Heart right ventricle (tissue), 16 donors: ENCODE results near the gene THSD7A. TPM values are rescaled to one million over a fixed set of nuclear protein-coding genes. Genes with fewer than 3 reads are reported as not detected.

Source experiments
- ATAC-seq, 8 donors: fragments of 200-7000 bp; cut with Tn5 transposase; one replicate each; pipeline ENCODE4 v1.9.1; 2020; ENCODE audit warnings: mild to moderate bottlenecking in 8 of 8, moderate library complexity in 8 of 8, moderate number of reproducible peaks in 1 of 8
- DNase-seq, 2 donors: peaks; one replicate each; pipeline ENCODE4 v3.0.0-alpha.2; 2020
- H3K27ac ChIP-seq, 10 donors: fragments of 200-600 bp; sonication (generic) in 2 of 10; one replicate each; pipeline versions ENCODE4 v1.5.0 to v1.8.0; 2020 to 2022; ENCODE audit warnings: mild to moderate bottlenecking in 3 of 10
- H3K27me3 ChIP-seq, 7 donors: fragments of 200-600 bp; one replicate each; pipeline ENCODE4 v1.8.0; 2021 to 2022; ENCODE audit warnings: mild to moderate bottlenecking in 2 of 7
- H3K36me3 ChIP-seq, 9 donors: fragments of 200-600 bp; sonication (generic) in 1 of 9; one replicate each; pipeline versions ENCODE4 v1.5.0 to v1.8.0; 2020 to 2022; ENCODE audit warnings: mild to moderate bottlenecking in 2 of 9
- H3K4me1 ChIP-seq, 9 donors: fragments of 200-600 bp; sonication (generic) in 1 of 9; one replicate each; pipeline versions ENCODE4 v1.5.0 to v1.8.0; 2020 to 2022; ENCODE audit warnings: mild to moderate bottlenecking in 4 of 9
- H3K4me3 ChIP-seq, 10 donors: fragments of 200-600 bp; sonication (generic) in 2 of 10; one replicate each; pipeline versions ENCODE4 v1.5.0 to v1.8.0; 2020 to 2022; ENCODE audit warnings: mild to moderate bottlenecking in 7 of 10, moderate library complexity in 2 of 10
- H3K9me3 ChIP-seq, 11 donors: fragments of 200-600 bp in 10 of 11; sonication (generic) in 2 of 11; one replicate each; pipeline versions ENCODE4 v1.5.0 to v1.8.0; 2013 to 2022; ENCODE audit warnings: mild to moderate bottlenecking in 2 of 11, control low read depth in 1 of 11, moderate library complexity in 1 of 11
- CTCF ChIP-seq, 9 donors: fragments of 200-600 bp; sonication (generic) in 2 of 9; IDR thresholded peaks; one replicate each; pipeline versions ENCODE4 v1.5.0 to v1.8.0; 2021 to 2022; ENCODE audit warnings: antibody characterized with exemption in 9 of 9, mild to moderate bottlenecking in 5 of 9, moderate library complexity in 1 of 9
- WGBS, 2 donors: extraction: QIAGEN DNeasy Blood & Tissue Kit; methylation state at CpG; one replicate each; pipeline ENCODE4 v1.1.7; 2013; ENCODE audit warnings: inconsistent platforms in 1 of 2; 5-methylcytosine and 5-hydroxymethylcytosine counted together
- intact Hi-C, 10 donors: fragments of 100-400 bp; cut with DNase I; formaldehyde crosslinking; loops; one replicate each; pipeline versions ENCODE4 v1.11.1 to v1.14.2; 2022
- polyA plus RNA-seq, 2 donors: library from polyadenylated mRNA; stranded (reverse); fragments of 200-250 nt; gene quantifications; one replicate each; pipeline ENCODE4 v1.2.3, GENCODE V29; 2013
- total RNA-seq, 10 donors: library from RNA; stranded (reverse); fragmentation: NEBNext Ultra II Directional in 3 of 10; extraction: Animal tissue kit (Norgen Biotek cat#: 25700) in 3 of 10; gene quantifications; one replicate each; pipeline versions ENCODE4 v1.2.1 to v1.2.4, GENCODE V29; 2021 to 2023
- donor health status: Arrhythmogenic right ventricular cardiomyopathy.
- donor health status: ischemic (EF 13 %, LVEDD 7.1; RV severe dilation, severe dysfunction).
- donor health status: healthy with polysubstance abuse.
- donor health status: DM: no; HTN: yes; CAD: no.
- donor health status: DM: no; HTN: no; CAD: no.
- donor health status: ischemic (EF 25% LVEDD 6.9; RV normal size, moderate dysfunction).
- donor health status: ischemic (EF 25% LVEDD 5.7; RV mildly dilated, moderate dysfunction).
- donor health status: healthy.
- donor health status: DM: yes; HTN: yes; CAD: no.
- donor health status: Ischemic cardiomyopathy.
- donor health status: ischemic (EF 35%, LVEDD 5.7; RV mildly dilated, moderate dysfunction).
- donor health status: nonischemic (EF 11% LVEDD 7.7; RV severe dilation, severe dysfunction).
- donor health status: DM: yes; HTN: yes; CAD: no.
- donor health status: PGD.
- donor health status: ischemic (EF 29% LVEDD 5.4; RV normal size, mild dysfunction).
- donor health status: nonischemic (EF 23%, LVEDD 6.1; RV moderate dilation, normal function).

THSD7A gene
- total and polyA plus RNA-seq, 12 donors: 0.22 to 3.4 (median 1.2) TPM

DNA sequence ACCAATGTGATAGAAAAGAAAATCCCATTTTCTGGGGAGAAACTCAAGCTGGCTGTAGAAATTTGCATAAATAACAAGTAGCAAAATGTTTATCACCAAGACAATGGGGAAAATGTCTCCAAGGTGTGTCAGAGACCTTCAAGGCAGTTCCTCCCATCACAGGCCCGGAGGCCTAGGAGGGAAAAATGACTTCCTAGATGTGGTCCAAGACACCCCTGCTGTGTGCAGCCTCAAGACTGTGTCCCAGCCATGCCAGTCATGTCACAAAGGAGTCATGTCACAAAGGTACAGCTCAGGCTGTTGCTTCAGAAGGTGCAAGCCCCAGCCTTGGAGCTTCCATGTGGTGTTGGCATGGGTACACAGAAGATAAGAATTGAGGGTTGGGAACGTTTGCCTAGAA lies 33.7 kb upstream of the THSD7A start:
- no peak for TF ChIP-seq CTCF (IDR thresholded peaks at IDR 0.05)
- Histone ChIP-seq H3K4me3 (no peak overlapping the region), H3K36me3 (no peaks in the 10 kb centered on the region), H3K9me3 (peaks cover 0 to 38% (median 8%) of the 10 kb centered on the region in 11 donors), H3K27me3 (no peaks in the 10 kb centered on the region), H3K4me1 (no peaks in the 10 kb centered on the region), H3K27ac (no peak overlapping the region)
- DNase-seq: no peak
- no peak for ATAC-seq
- intact Hi-C loops: no loop called here
- 75 to 89% methylated on average over 2 of the region's 2 CpGs for WGBS, 2 donors

DNA sequence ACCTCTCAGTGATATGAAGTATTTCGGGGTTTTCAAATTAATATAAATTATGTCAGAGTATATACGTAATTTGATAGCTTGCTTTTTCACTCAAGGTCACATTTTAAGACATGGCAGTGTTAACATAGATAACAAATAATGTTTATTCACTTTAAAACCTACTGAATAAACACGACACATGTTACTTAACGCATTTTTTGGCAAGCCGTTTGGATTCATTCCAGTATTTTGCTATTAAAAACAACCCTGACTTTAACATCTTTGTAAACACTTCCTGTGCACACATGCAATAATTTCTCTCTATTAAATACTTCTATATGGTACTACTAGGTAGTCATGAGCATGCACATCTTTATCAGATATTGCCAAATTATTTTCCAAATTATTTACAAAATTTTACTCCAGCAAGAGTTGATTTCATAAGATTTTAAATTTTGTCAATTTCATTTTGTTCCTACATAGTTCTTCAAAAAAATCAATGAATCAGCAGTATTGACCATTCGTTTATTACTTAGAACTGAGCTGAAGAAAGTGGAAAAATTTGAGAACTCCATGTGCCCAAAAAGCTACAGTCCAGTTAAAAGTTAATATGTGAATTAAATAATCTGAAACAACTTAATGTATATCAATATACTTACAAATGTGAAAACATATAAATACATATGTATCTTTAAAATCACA lies 26.8 kb upstream of the THSD7A start:
- Histone ChIP-seq H3K9me3 (no peaks in the 10 kb centered on the region), H3K36me3 (no peaks in the 10 kb centered on the region), H3K4me3 (no peak overlapping the region), H3K27ac (no peak overlapping the region), H3K27me3 (no peaks in the 10 kb centered on the region), H3K4me1 (no peaks in the 10 kb centered on the region)
- DNase-seq: no peak
- intact Hi-C loops: loop anchor here in 1 of 10 donors (1.0 kb wide), 1 partner anchor 8 kb away; no protein-coding TSS in a partner anchor
- WGBS, 2 donors: 51 to 59% methylated on average over 6 of the region's 6 CpGs
- no peak for TF ChIP-seq CTCF (IDR thresholded peaks at IDR 0.05)
- no peak for ATAC-seq

DNA sequence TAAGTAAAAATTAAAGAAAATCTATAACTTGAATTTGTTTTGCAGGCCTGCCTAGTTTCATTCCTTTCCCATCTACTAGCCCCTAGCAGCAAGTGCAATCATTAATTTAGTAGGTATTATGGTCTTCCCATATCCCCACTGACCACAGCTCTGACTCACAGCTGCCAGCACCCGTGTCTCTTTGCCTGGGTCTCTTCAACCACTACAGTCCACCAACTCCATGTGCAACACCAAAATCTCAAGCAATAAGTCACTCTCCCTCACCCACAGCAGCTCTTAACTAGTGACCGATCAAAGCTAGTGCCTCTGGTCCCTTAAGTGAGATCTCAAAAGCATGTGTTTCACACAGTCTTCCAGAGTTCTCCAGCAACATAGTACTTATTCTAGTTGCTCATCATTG lies 26.0 kb upstream of the THSD7A start:
- TF ChIP-seq CTCF (IDR thresholded peaks at IDR 0.05): no peak
- Histone ChIP-seq H3K27me3 (no peaks in the 10 kb centered on the region), H3K36me3 (no peaks in the 10 kb centered on the region), H3K4me3 (no peak overlapping the region), H3K27ac (no peak overlapping the region), H3K4me1 (no peaks in the 10 kb centered on the region), H3K9me3 (no peaks in the 10 kb centered on the region)
- 84 to 94% methylated on average over 2 of the region's 2 CpGs for WGBS, 2 donors
- DNase-seq (no peak), ATAC-seq (no peak)
- intact Hi-C loops: no loop called here

- H3K27me3 ChIP-seq: no peaks in the 10 kb centered on the region
- WGBS, 2 donors: 84 to 87% methylated on average over 3 of the region's 3 CpGs
- no peaks in the 10 kb centered on the region for H3K4me1 ChIP-seq
- peaks cover 0 to 6% (median 0%) of the 10 kb centered on the region in 11 donors for H3K9me3 ChIP-seq
- DNase-seq (no peak), ATAC-seq (no peak)
- no peak overlapping the region for H3K4me3 ChIP-seq
- intact Hi-C loops: no loop called here
- TF ChIP-seq CTCF (IDR thresholded peaks at IDR 0.05): no peak
- no peak overlapping the region for H3K27ac ChIP-seq
- H3K36me3 ChIP-seq: no peaks in the 10 kb centered on the region
These were observed 16.3 kb upstream of the THSD7A start for GRCh38 chr7:11848251-11848650.
